Measurements from ENCODE around the gene TRPT1. TPM values are rescaled to one million over a fixed set of nuclear protein-coding genes. Genes with fewer than 3 reads are reported as not detected.

TRPT1 gene
- total RNA-seq, 1 donor from 2014 or later, result 25.1 TPM

DNA sequence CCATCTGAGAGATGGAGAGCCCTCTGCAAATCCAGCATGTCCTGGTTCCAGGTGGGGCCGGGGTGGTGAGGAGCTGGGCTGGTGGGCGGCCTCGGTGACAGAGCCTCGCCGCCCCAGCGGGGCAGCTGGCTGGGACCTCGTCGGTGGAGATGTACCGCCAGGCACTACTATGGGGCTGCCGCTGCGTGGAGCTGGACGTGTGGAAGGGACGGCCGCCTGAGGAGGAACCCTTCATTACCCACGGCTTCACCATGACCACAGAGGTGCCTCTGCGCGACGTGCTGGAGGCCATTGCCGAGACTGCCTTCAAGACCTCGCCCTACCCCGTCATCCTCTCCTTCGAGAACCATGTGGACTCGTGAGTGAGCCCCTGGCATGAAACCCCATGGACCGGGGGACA is 32.4 kb upstream of the TRPT1 start:
- no peak for ATAC-seq

DNA sequence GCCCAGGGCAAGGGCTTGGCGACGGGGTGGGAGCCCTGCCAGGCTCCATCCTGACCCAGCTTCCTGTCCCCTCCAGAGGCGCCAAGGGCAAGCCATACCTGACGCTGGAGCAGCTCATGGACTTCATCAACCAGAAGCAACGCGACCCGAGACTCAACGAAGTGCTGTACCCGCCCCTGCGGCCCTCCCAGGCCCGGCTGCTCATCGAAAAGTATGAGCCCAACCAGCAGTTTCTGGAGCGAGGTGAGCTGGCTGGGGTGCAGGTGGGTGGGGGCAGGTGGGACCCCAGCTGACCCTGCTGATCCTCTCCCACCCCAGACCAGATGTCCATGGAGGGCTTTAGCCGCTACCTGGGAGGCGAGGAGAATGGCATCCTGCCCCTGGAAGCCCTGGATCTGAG is 30.3 kb upstream of the TRPT1 start:
- ATAC-seq, result no peak

DNA sequence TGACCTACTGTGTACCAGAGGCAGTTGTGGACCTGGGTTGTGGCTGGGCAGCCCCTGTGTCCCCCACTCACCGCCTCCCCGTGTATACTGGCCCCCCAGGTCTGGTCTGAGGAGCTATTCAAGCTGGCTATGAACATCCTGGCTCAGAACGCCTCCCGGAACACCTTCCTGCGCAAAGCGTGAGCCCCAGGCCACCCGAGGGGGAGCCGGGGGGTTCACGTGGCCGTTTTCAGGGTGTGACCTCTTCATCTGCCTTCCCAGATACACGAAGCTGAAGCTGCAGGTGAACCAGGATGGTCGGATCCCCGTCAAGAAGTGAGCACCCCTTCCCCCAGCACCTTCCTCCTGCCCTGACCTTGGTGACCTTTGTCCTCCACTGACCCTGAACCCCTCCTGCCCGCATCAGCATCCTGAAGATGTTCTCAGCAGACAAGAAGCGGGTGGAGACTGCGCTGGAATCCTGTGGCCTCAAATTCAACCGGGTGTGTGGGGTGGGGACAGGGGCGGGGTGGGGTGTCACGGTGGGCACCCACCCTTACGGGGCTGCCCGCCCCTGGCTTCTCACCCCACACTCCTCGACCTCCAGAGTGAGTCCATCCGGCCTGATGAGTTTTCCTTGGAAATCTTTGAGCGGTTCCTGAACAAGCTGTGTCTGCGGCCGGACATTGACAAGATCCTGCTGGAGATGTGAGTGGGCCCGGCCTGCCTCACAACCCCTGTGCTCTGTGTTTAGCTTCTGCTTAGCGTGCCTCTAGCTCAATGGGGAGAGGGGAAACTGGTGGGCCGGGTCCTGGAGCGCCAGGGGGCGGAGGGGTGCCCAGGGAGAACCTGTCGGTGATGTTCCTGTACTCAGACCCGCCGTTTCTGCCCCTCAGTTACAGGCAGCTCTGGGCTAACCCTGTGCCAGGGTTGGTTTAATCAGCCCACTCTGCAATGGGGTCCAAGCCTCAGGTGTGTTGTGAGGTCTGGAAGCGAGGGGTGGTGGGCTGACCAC is 29.4 kb upstream of the TRPT1 start:
- ATAC-seq, result no peak

DNA sequence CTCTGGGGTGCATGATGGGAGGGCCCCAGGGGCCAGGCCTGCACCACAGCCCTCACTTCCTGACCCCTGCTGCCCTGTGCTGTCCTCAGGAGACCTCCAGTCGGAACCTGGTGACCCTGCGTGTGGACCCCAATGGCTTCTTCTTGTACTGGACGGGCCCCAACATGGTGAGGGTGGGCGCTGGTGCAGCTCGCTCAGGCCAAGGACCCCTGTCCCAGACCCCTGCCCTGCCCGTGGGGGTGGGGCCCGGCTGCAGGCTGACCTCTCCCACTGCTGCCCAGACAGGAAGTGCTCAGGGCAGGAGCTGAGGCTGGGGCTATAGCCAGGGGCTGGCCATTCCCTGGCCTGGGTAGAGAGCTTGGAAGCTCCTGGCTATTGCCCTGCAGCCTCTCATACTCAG is 28.3 kb upstream of the TRPT1 start:
- ATAC-seq, result no peak

DNA sequence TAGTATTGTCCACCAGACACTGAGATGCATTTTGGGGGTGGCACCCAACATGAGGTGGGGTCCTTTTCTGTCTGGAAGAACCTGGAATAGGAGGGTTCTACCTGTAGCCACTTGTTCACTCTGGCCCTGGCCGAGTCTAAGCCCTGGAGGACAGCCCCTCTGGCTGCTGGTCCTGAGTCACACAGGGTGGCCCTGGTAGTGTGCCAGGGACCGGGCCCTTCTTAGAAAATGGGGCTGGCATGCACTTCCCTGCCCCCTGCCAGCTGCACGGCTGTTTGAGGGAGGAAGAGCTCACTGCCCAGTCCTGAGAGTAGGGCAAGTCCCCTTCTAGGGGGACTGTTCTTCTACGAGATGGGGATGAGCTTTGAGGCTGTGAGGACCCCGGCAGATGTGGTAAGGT is 27.5 kb upstream of the TRPT1 start:
- no peak for ATAC-seq

DNA sequence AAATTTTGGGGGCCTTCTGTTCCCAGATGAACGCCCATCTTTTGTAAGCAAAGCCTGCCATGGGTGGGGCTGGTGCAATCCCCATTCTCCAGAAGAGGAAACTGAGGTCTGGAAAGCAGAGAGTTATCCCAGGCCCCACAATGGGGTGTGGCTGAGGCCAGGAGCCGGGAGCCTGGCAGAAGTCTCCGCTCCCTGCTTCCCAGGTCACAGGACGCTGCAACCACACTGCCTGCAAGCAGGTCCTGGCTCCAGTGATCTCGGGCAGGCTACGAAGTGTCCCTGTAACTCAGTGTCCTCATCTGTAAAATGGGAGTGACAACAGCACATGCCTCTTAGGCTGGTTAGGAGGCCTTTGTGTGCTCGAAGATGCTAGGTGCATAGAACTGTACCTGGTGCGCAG is 27.1 kb upstream of the TRPT1 start:
- no peak for ATAC-seq

DNA sequence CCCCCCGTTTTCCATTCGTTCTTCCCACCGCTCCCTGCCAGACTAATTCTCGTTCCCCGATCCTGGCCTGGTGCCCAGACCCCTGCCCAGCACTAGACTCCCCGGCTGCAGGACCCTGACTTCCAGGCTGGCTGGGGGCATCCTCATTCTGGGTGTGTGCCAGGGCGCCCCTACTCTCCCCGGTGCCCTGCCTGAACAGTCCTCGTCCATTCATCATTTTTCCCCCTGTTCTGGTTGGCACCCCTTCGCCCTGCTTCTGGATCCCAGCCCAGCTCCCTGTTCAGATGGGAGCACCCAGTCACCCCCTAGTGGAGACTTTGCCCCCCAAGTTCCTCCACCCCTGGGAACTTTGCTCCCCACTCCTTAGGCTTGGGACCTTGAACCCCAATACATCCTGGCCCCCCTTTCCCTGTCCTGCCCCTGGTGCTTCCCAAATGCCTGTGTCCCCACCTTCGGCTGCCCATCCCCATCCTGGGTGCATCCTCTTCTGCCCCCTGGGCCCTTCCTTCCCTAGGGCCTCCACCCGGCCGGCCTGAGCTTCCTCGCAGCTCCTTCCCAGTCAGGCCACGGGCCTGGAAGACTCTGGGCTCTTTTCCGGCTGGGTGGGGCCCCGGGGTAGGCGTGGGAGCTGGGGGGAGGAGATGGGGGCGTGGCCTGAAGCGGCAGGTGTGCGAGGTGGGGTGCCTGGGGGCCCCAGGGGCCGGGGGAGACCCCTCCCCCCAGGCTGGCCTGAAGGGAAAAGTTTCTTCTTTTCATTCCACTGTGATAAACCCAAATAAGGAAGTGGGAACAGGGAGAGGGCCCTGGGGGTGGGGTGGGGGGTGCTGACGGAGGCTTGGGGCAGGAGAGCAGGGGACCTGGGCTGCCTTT is 26.3 kb upstream of the TRPT1 start:
- peak; percentile 48 for ATAC-seq

DNA sequence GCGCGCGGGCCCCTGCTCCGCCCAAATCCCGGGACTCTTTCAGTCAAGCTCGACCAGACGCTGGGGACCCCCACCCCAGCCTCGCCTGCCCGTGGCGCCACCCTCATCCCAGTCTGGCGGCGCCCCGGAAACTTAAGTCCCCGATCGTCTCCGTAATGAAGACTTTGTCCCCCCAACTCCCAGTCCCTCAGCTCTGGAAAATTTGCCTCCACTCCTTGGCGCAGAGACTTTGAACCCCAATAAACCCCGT is 25.7 kb upstream of the TRPT1 start:
- no peak for ATAC-seq

DNA sequence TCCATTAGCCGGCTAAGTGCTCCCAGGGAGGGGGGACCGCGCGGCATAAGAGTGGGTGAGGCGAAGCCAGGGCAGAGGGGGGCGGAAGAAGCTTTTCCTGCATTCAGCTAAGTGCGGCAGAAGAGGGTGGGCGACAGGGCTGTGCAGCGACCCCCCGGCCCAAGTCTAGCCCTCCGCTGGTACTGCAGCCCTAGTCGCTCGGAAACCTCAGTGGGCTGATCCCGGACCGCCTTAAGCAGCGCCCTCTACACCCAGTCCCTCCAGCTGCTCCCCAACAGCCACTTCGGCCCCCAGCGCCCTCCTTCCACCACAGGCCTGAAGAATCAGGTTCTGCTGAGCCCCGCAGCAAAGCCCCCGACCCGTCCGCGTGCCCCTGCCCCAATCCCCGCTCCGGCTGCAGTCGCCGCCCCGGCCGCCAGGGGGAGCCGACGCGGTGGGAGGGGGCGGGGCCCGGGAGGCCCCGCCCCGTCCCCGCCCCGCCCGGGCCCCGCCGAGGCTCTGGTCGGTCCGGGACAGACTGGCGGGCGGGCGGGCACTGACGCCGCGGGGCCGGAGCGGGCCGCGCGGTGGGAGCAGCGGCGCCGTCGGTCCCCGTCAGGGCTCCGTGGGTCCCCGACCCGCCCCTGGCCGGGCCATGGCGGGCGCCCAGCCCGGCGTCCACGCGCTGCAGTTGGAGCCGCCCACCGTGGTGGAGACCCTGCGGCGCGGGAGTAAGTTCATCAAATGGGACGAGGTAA is 25.2 kb upstream of the TRPT1 start, which contains the start of gene PLCB3:
PLCB3 (plus strand) TSS at position 515 of the 737 bp plus-strand sequence; CDS start at position 635, 120 bp downstream.
- ATAC-seq, result peak; percentile 61

DNA sequence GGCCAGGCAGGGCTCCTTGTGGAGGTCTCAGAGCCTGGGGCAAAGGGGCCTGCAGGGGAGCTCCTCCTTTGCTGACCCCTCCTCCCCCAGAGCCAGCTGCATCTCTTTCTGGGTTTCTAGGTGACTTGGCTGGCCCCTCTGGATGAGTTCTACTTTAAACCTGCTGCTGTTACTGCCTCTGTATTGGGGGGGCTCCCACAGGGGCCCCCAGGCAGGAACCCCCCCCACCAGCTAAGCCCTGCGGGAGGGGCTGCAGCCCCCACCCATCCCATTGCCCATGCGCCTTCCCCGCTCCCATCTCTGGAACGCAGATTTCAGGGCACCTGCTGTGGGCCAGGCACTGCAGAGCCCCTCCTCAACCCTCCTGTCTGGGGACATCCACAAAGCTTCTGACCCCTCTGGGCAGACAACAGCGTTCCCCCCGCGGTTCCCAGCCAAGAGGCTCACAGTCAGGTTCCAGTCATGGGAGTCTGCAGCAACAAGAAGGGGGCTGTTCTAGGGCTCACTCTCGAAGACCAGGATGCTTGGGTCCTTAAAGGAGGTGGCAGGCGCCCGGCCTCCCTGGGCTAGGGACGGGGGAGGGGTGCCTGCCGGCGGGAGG is 24.5 kb upstream of the TRPT1 start:
- ATAC-seq, result no peak

DNA sequence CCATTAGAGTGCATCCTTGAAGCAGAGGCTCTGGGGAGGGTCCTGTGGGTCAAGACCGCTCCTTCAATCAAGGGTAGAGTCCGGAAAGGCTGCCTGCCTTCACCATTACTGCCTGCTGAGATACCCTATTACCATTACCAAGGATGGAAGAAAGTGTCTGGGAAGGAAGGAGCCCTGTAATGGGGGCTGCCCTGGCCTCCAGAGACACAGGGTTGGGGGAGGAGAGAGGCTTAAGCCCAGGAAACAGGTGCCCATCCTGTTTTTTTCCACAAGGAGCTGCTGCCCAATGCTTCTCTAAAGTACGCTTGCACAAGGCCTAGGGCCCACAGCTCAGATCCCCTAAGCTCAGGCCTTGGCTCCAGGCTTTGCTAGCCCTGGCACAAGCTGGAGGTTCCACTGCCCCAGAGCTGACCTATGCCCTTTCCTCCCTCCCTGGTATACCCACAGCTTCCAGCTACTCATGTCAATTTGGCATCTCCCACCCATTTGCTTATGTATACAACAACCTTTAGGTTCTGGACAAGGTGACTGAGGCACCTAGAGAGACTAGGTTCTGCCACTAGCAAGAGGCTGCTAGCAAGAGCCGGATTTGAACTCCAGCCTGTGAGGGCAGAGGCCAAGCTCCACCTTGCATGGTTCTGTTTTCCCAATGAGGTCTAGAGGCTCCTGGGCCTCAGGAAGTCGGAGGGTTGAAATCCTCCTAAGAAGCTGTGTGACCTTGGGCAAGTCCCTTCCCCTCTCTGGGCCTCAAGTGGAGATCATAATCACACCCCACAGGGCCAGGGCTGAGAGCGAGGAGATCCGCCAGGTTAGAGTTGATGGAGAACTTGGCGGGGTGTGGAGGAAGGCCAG is 23.8 kb upstream of the TRPT1 start:
- no peak for ATAC-seq

DNA sequence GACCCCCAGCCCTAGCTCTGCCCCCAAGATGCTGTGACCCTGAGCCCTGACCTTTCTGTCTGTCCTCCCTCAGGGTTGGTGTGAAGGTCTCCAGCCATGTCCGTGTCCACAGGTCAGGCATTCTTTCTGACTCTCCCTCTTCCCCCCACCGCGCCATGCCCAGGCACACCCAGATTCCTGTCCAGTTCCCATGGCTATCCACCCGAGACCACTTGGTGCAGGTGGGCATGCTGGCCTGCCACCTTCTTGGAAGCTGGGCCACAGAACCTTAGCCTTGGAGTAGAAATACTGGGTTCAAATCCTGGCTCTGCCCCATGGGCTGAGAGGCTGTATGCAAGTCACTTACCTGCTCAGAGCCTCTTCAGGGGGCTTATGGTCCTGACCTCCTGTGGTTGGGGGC is 23.1 kb upstream of the TRPT1 start:
- no peak for ATAC-seq

DNA sequence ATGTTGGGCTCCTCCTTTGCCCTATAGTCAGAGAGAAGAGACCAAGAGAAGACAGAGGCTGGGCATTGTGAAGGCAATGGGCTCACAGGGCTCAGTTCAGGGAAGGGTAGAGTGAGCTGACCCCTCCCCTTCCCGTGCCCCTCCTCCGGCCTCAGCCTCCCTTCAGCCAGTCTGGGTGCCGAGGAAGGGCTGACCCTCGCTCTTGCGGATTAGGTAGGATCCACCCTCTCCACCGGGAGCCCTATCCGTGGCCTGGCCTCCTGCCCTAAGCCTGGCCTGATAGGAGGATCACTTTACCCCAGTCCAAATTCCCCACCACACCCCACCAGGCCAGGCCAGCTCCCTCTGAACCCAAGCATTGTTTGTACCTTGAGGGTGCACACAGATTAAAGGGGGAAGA is 22.6 kb upstream of the TRPT1 start:
- no peak for ATAC-seq

DNA sequence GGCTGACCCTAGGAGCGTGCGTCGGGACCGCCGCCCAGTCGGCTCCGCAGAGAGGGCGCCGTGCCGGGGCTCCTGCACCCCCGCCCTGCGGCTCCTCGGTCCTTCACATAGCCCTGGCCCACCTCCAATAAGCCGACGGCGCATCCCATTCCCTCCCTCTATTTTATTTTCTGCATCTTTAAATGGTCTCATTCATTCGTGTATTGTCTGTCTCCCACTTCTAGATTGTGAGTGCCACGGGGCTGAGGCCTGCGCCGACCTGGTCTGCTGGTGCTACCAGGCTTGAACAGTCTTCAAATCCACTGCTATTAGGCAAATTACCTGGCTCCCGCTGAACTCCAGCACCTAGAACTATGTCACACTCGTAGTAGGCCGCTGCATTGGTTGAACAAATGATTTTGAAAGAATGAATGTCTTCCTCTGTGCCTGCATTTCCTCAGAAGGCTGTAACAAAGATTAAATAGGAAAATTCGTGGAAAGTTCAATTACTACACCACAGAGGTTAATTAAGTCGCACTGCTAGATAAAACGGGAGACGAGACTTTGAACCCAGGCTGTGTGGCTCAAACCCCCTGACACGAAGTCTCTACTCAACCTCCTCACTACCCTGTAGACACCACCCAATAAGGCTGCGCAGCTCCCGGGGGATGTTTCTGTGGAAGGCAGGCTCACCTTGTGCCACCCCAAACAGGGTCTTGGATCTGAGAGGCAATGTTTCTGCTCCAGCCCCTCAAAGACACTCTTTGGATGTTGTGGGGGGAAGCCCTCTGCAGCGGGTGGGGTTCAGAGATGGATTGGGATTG is 21.9 kb upstream of the TRPT1 start:
- no peak for ATAC-seq

DNA sequence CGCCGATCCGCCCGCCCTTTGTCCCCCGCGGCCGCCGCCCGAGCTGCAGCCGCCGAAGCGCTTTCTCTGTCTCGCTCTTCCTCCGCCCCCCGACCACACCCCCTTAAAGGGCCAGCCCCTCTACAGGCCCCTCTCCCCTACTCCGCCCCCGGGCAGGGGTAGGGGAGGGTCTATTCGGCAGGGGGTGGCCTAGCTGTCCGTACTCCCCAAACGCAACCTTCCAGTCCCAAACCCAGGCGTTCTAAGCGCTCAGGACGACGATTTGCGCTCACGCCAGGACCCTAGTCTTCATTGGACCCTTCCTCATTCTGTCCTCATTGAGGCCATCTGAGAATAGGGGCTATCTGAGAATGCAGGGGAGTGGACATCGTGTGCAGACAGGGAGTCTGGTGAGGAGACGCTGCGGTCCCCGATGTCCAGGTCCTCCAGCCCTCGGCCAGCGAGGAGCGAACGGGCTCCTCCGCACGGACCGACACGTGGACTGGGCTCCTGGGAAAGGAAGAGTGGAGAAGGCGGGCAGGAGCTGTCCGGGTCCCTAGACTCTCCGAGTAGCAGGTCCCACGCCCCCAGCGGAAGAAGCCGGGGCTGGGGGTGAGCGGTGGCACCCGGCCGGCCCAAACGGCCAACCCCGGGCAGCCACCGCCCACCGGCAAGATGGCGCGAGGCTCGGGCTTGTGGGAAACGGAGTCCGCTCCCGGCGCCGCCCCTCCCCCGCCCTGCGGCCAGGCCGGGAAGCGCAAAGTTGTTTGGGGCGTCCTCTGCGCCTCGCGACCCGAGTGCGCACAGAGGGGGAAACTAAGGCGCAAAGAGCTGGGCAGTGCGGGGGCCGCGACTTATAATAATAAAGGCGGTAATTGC is 21.1 kb upstream of the TRPT1 start, which contains the start of gene PPP1R14B:
PPP1R14B (minus strand) TSS at position 73 of the 858 bp plus-strand sequence. CDS start 270 bp downstream, outside the sequence.
- peak; percentile 55 for ATAC-seq

DNA sequence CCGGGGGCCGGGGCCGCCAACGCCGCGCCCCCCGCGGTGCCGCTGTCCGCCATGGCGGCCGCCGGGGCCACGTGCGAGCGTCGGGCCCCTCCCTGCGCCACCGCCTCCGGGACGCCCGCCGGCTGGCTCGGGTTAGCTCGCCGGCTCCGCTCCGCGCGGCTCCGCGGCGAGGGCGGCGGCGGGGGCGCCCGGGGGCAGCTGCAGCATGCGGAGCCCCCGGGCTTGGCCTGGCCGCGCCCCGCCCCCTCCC is 20.6 kb upstream of the TRPT1 start:
- ATAC-seq, result peak; percentile 0

DNA sequence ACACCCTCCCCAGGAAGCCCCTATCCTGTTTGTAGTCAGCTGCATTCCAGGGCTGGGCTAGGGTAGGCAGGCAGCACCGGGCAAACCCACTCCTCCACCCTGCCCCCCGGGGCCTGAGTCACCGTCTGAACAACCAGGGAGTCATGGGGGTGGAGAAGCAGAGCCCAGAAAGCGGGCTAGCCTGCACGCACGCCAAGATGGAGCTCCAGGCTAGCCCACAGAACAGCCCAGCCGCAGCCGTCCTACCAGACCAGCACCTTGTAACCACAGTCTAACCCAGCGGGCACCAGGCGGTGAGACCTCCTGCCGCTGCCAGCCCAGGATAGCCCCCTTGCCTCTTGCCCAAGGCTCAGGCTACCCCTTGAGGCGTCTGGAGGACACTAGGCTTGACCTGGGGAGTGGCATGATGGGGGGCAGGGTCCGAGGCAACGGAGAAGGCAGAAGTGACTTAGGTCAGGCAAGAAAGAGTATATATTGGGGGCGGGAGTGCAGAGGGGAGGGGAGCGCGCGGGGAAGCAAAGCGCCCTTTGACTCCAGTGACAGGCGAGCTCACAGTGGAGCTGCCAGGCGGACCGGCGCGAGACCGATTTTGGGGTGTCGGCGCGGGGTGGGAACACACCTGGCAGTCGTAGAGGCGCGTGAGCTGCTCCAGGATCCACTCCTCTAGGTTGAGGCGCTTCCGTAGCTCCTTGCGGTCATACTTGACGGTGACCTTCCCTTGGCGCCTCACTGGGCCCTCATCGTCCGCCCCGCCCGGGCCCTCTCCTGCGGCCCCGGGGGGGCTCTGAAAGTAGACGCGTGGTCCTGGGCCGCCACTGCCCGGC is 20.0 kb upstream of the TRPT1 start:
- ATAC-seq, result peak; percentile 51

DNA sequence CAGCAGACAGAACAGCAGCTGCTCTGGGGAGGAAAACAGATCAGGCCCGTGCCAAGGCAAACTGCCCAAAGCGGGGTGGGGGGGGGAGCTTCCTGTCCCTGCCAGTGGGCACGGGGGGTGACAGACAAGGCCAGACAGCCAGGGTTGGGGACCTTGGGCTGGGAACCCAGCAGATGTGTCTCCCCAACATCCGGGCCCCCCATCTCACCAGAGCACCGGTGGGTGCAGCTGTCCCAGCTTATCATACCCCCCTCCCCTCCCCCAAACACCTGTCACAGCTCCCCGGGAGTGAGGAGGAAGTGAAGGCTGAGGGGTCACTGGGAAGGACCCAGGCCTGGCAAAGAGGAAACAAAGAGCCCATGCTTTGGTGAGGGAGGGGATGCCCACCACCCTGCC is 19.4 kb upstream of the TRPT1 start:
- no peak for ATAC-seq

DNA sequence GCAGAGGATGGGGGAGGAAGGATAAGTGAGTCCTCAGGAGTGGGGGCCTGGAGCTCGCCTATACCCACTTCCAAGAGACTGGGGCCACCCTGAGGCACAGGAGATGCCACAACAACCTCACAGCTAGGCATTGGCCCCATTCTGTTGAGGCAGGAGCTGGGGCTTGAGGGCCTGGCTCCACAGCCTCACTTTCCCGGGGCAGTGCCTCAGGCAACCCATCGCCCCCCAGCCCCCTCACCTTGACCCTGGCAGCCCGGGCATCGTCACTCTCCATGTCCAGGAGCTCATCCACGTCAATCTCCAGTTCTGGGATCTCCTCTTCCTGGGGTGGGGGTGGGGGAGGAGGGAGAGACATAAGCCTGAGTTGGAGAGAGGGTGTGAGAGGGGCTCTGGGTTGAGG is 19.0 kb upstream of the TRPT1 start:
- ATAC-seq, result no peak

All from esophagus mucosa (tissue), 1 donor.